ENCODE measurements around the gene DYNLL1. TPM values are rescaled to one million over a fixed set of nuclear protein-coding genes. Genes with fewer than 3 reads are reported as not detected.
"Not testable (repeated sequence)": the region's sequence is repeated elsewhere in the genome, so short reads cannot be mapped to it uniquely, and the experiment has no call there.

The DYNLL1 gene
- polyA plus RNA-seq, 2 of the 4 experiments (the other 2 are of a cell fraction), result 735 to 744 TPM

- CTCF ChIA-PET, result interaction anchor here (0.6 to 2.9 kb wide), 5 partner anchors 10 to 152 kb away, joined by 3 to 10 read pairs (median 5); partner anchors contain the start of genes DYNLL1 and SRSF9
- TF ChIP-seq RARB (CRISPR knock-in tag; IDR thresholded peaks at IDR 0.05) (no peak), CHD4 (IDR thresholded peaks at IDR 0.05; ENCODE audit: borderline replicate concordance) (no peak), EHF (CRISPR knock-in tag; IDR thresholded peaks at IDR 0.05) (no peak), NFE2L2 (conservative IDR thresholded peaks at IDR 0.05; ENCODE audit: low read length) (no peak), USF2 (IDR thresholded peaks at IDR 0.05) (no peak), SMC3 (IDR thresholded peaks at IDR 0.05) (no peak), HEYL (CRISPR knock-in tag; IDR thresholded peaks at IDR 0.05) (no peak), ZNF302 (CRISPR knock-in tag; IDR thresholded peaks at IDR 0.05) (no peak), ZSCAN20 (CRISPR knock-in tag; IDR thresholded peaks at IDR 0.05) (no peak), MAZ (IDR thresholded peaks at IDR 0.05; ENCODE audit: borderline replicate concordance, low read depth, low read length) (no peak), SREBF2 (IDR thresholded peaks at IDR 0.05) (no peak), ZFP36 (IDR thresholded peaks at IDR 0.05; ENCODE audit: borderline replicate concordance, partially characterized antibody) (no peak), TFCP2L1 (CRISPR knock-in tag; IDR thresholded peaks at IDR 0.05) (no peak), E2F6 (IDR thresholded peaks at IDR 0.05; ENCODE audit: borderline replicate concordance, low read depth) (no peak), NR3C1 (IDR thresholded peaks at IDR 0.05) (no peak), HDAC2 (IDR thresholded peaks at IDR 0.05) (no peak), FOXS1 (CRISPR knock-in tag; IDR thresholded peaks at IDR 0.05) (no peak), MYC (IDR thresholded peaks at IDR 0.05; ENCODE audit: borderline replicate concordance, low read length) (no peak)
- TF ChIP-seq, protein P1, sequence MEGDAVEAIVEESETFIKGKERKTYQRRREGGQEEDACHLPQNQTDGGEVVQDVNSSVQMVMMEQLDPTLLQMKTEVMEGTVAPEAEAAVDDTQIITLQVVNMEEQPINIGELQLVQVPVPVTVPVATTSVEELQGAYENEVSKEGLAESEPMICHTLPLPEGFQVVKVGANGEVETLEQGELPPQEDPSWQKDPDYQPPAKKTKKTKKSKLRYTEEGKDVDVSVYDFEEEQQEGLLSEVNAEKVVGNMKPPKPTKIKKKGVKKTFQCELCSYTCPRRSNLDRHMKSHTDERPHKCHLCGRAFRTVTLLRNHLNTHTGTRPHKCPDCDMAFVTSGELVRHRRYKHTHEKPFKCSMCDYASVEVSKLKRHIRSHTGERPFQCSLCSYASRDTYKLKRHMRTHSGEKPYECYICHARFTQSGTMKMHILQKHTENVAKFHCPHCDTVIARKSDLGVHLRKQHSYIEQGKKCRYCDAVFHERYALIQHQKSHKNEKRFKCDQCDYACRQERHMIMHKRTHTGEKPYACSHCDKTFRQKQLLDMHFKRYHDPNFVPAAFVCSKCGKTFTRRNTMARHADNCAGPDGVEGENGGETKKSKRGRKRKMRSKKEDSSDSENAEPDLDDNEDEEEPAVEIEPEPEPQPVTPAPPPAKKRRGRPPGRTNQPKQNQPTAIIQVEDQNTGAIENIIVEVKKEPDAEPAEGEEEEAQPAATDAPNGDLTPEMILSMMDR (IDR thresholded peaks at IDR 0.05), result no peak
- TF ChIP-seq, protein P2, sequence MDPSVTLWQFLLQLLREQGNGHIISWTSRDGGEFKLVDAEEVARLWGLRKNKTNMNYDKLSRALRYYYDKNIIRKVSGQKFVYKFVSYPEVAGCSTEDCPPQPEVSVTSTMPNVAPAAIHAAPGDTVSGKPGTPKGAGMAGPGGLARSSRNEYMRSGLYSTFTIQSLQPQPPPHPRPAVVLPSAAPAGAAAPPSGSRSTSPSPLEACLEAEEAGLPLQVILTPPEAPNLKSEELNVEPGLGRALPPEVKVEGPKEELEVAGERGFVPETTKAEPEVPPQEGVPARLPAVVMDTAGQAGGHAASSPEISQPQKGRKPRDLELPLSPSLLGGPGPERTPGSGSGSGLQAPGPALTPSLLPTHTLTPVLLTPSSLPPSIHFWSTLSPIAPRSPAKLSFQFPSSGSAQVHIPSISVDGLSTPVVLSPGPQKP (IDR thresholded peaks at IDR 0.05; ENCODE audit: low read depth, low read length), result no peak
- H3K4me1 ChIP-seq, result peaks cover 4% of the 10 kb centered on the region; the same call in 1 of the 3 replicates
- no peak overlapping the region for H3K27ac ChIP-seq
- H3K4me3 ChIP-seq, result no peak overlapping the region
- DNase-seq (ENCODE audit: low read depth in 1 of 2, low spot score in 1 of 2) (no peak), ATAC-seq (no peak), FAIRE-seq (no peak)
- WGBS (ENCODE audit: missing lambda C conversion rate), result 93% methylated on average over 7 of the region's 7 CpGs
- no peak overlapping the region for H3K4me2 ChIP-seq
- POLR2A ChIA-PET, result no interaction called here
- H3K9me3 ChIP-seq, result no peaks in the 10 kb centered on the region
These were observed 9.7 kb upstream of the DYNLL1 start for GRCh38 chr12:120485961-120486881.

- POLR2A ChIA-PET; H3K9me3 ChIP-seq; H3K4me2 ChIP-seq; H3K27ac ChIP-seq; H3K4me3 ChIP-seq; DNase-seq (ENCODE audit: low read depth in 1 of 2, low spot score in 1 of 2); FAIRE-seq; H3K4me1 ChIP-seq; ATAC-seq: not testable (repeated sequence)
- CTCF ChIA-PET, result interaction anchor here (2.9 kb wide), 1 partner anchor 18 kb away, joined by 10 read pairs; the partner anchor contains the start of gene SRSF9
- WGBS (ENCODE audit: missing lambda C conversion rate), result 94% methylated on average over 7 of the region's 7 CpGs
These were observed 8.4 kb upstream of the DYNLL1 start for GRCh38 chr12:120487552-120487951.

Data from A549 (cell line).